Measurements from ENCODE around the gene LIN7A.
"Not testable (repeated sequence)": the region's sequence is repeated elsewhere in the genome, so short reads cannot be mapped to it uniquely, and the experiment has no call there.

The LIN7A gene

GRCh38 chr12:80792861-80793260 is 144.9 kb downstream of the LIN7A start:
- no peaks in the 10 kb centered on the region for H3K9me2 ChIP-seq (ENCODE audit: low read depth, low read length)
- no peaks in the 10 kb centered on the region for H3K4me1 ChIP-seq (ENCODE audit: insufficient read depth, low read length, severe bottlenecking)
- H3K27me3 ChIP-seq (ENCODE audit: insufficient read depth, low read length), result no peaks in the 10 kb centered on the region
- no peak overlapping the region for H3K9ac ChIP-seq (ENCODE audit: low read length)
- no peaks in the 10 kb centered on the region for H3F3A ChIP-seq (ENCODE audit: insufficient read depth, low read length)
- TF ChIP-seq CTCF (IDR thresholded peaks at IDR 0.05; ENCODE audit: low read length) (no peak), EZH2 (IDR thresholded peaks at IDR 0.05; ENCODE audit: borderline replicate concordance, low read length) (no peak)
- no peak overlapping the region for H3K27ac ChIP-seq (ENCODE audit: low read depth, low read length, poor library complexity, severe bottlenecking)
- H3K4me3 ChIP-seq (ENCODE audit: low read depth, low read length, poor library complexity, severe bottlenecking), result no peak overlapping the region
- H3K36me3 ChIP-seq (ENCODE audit: insufficient read depth, low read length), result no peaks in the 10 kb centered on the region
- no peaks in the 10 kb centered on the region for H3K9me3 ChIP-seq (ENCODE audit: low read length)
- no peaks in the 10 kb centered on the region for H4K20me1 ChIP-seq (ENCODE audit: insufficient read depth, low read length)
- H3K79me2 ChIP-seq (ENCODE audit: insufficient read depth, low read length), result no peaks in the 10 kb centered on the region
- H3K4me2 ChIP-seq (ENCODE audit: low read length), result no peak overlapping the region
- H2AFZ ChIP-seq (ENCODE audit: low read length), result no peak overlapping the region

- Histone ChIP-seq H4K20me1 (ENCODE audit: insufficient read depth, low read length) (no peaks in the 10 kb centered on the region), H3K27ac (ENCODE audit: low read depth, low read length, poor library complexity, severe bottlenecking) (no peak overlapping the region)
- TF ChIP-seq CTCF (IDR thresholded peaks at IDR 0.05; ENCODE audit: low read length), result no peak
- no peak for TF ChIP-seq EZH2 (IDR thresholded peaks at IDR 0.05; ENCODE audit: borderline replicate concordance, low read length)
Measured at GRCh38 chr12:80791863-80792262, 145.9 kb downstream of the LIN7A start.

GRCh38 chr12:80788407-80788806 is 149.3 kb downstream of the LIN7A start:
- H3K36me3 ChIP-seq (ENCODE audit: insufficient read depth, low read length); H3K27ac ChIP-seq (ENCODE audit: low read depth, low read length, poor library complexity, severe bottlenecking); H3K4me1 ChIP-seq (ENCODE audit: insufficient read depth, low read length, severe bottlenecking); H3K9me2 ChIP-seq (ENCODE audit: low read depth, low read length); H3K4me2 ChIP-seq (ENCODE audit: low read length); H3F3A ChIP-seq (ENCODE audit: insufficient read depth, low read length); H3K9me3 ChIP-seq (ENCODE audit: low read length); H3K4me3 ChIP-seq (ENCODE audit: low read depth, low read length, poor library complexity, severe bottlenecking); H3K79me2 ChIP-seq (ENCODE audit: insufficient read depth, low read length); H2AFZ ChIP-seq (ENCODE audit: low read length); H4K20me1 ChIP-seq (ENCODE audit: insufficient read depth, low read length); H3K27me3 ChIP-seq (ENCODE audit: insufficient read depth, low read length); H3K9ac ChIP-seq (ENCODE audit: low read length): not testable (repeated sequence)

More at GRCh38 chr12:80791863-80792262, 145.9 kb downstream of the LIN7A start:
- no peak overlapping the region for H3K4me3 ChIP-seq (ENCODE audit: low read depth, low read length, poor library complexity, severe bottlenecking)
- no peaks in the 10 kb centered on the region for H3F3A ChIP-seq (ENCODE audit: insufficient read depth, low read length)
- no peak overlapping the region for H2AFZ ChIP-seq (ENCODE audit: low read length)
- no peaks in the 10 kb centered on the region for H3K27me3 ChIP-seq (ENCODE audit: insufficient read depth, low read length)
- H3K9ac ChIP-seq (ENCODE audit: low read length), result no peak overlapping the region
- H3K9me2 ChIP-seq (ENCODE audit: low read depth, low read length), result no peaks in the 10 kb centered on the region
- H3K36me3 ChIP-seq (ENCODE audit: insufficient read depth, low read length), result no peaks in the 10 kb centered on the region
- no peaks in the 10 kb centered on the region for H3K9me3 ChIP-seq (ENCODE audit: low read length)
- H3K4me1 ChIP-seq (ENCODE audit: insufficient read depth, low read length, severe bottlenecking), result no peaks in the 10 kb centered on the region
- H3K4me2 ChIP-seq (ENCODE audit: low read length), result no peak overlapping the region
- H3K79me2 ChIP-seq (ENCODE audit: insufficient read depth, low read length), result no peaks in the 10 kb centered on the region

- H3K9me3 ChIP-seq (ENCODE audit: low read length); H3K36me3 ChIP-seq (ENCODE audit: insufficient read depth, low read length); H3F3A ChIP-seq (ENCODE audit: insufficient read depth, low read length); H3K9ac ChIP-seq (ENCODE audit: low read length); H3K27me3 ChIP-seq (ENCODE audit: insufficient read depth, low read length); H3K4me2 ChIP-seq (ENCODE audit: low read length); H3K9me2 ChIP-seq (ENCODE audit: low read depth, low read length); H3K79me2 ChIP-seq (ENCODE audit: insufficient read depth, low read length); H3K4me1 ChIP-seq (ENCODE audit: insufficient read depth, low read length, severe bottlenecking); H3K27ac ChIP-seq (ENCODE audit: low read depth, low read length, poor library complexity, severe bottlenecking); H2AFZ ChIP-seq (ENCODE audit: low read length); H3K4me3 ChIP-seq (ENCODE audit: low read depth, low read length, poor library complexity, severe bottlenecking); H4K20me1 ChIP-seq (ENCODE audit: insufficient read depth, low read length): not testable (repeated sequence)
Measured at GRCh38 chr12:80782963-80783470, 154.7 kb downstream of the LIN7A start.

All from OCI-LY1 (cell line).